GM18909 (cell line): ENCODE measurements around the gene UPF1.
"Not testable (repeated sequence)": the region's sequence is repeated elsewhere in the genome, so short reads cannot be mapped to it uniquely, and the experiment has no call there.

Experiments
- ATAC-seq: cut with Tn5 transposase; IDR thresholded peaks from one replicate; pipeline ENCODE4 v1.9.1; 2021; ENCODE audit warnings: mild to moderate bottlenecking; ENCODE audit not compliant: unreplicated experiment, poor library complexity

The UPF1 gene

GRCh38 chr19:18908917-18909619, 77.3 kb downstream of the UPF1 start:
- ATAC-seq: no peak

GRCh38 chr19:18910010-18910409, 78.3 kb downstream of the UPF1 start:
- ATAC-seq: no peak

- ATAC-seq: no peak
Measured at GRCh38 chr19:18910801-18911436, 79.2 kb downstream of the UPF1 start.

GRCh38 chr19:18912933-18913332, 81.2 kb downstream of the UPF1 start:
- ATAC-seq: no peak

- no peak for ATAC-seq
Measured at GRCh38 chr19:18913466-18913865, 81.7 kb downstream of the UPF1 start.

- ATAC-seq: no peak
Measured at GRCh38 chr19:18915639-18916038, 83.9 kb downstream of the UPF1 start.

GRCh38 chr19:18917593-18917992, 85.8 kb downstream of the UPF1 start:
- ATAC-seq: not testable (repeated sequence)
